Astrocyte (in vitro differentiated cells and primary cell): ENCODE measurements around the gene ERCC6L2. TPM values are rescaled to one million over a fixed set of nuclear protein-coding genes. Genes with fewer than 3 reads are reported as not detected.

Experiments
- DNase-seq: peaks from one replicate; pipeline ENCODE4 v3.0.0-alpha.2; 2010; ENCODE audit warnings: low read depth
- FAIRE-seq: peaks from 2 replicates; lab custom pipeline; 2011; peaks lifted over from hg19 to GRCh38; lab: Jason Lieb, UNC
- H2AFZ ChIP-seq: 2 replicates; pipeline ENCODE4 v1.6.0; 2012; ENCODE audit warnings: low read depth, low read length, inconsistent platforms
- H3K27ac ChIP-seq: 2 replicates; pipeline ENCODE4 v1.5.1; 2011; ENCODE audit warnings: low read depth, low read length, inconsistent platforms
- H3K27me3 ChIP-seq: 2 replicates; pipeline ENCODE4 v1.6.0; 2011; ENCODE audit warnings: low read length, inconsistent platforms; ENCODE audit not compliant: insufficient read depth
- H3K36me3 ChIP-seq: 2 replicates; pipeline ENCODE4 v1.5.1; 2011; ENCODE audit warnings: low read length, inconsistent platforms; ENCODE audit not compliant: insufficient read depth
- H3K4me1 ChIP-seq: 2 replicates; pipeline ENCODE4 v1.5.1; 2011; ENCODE audit warnings: low read length, inconsistent platforms; ENCODE audit not compliant: insufficient read depth
- H3K4me2 ChIP-seq: 2 replicates; pipeline ENCODE4 v1.6.0; 2012; ENCODE audit warnings: low read length, inconsistent platforms
- H3K4me3 ChIP-seq: 2 replicates; pipeline ENCODE4 v1.5.1; 2011; ENCODE audit warnings: low read depth, mild to moderate bottlenecking, low read length, inconsistent platforms; ENCODE audit not compliant: insufficient read depth
- H3K79me2 ChIP-seq: 2 replicates; pipeline ENCODE4 v1.6.0; 2012; ENCODE audit warnings: mild to moderate bottlenecking, low read length, inconsistent platforms; ENCODE audit not compliant: insufficient read depth
- H3K9ac ChIP-seq: 2 replicates; pipeline ENCODE4 v1.6.0; 2012; ENCODE audit warnings: mild to moderate bottlenecking, low read length, inconsistent platforms
- H3K9me3 ChIP-seq: 2 replicates; pipeline ENCODE4 v1.5.1; 2012; ENCODE audit warnings: low read depth, mild to moderate bottlenecking, low read length, inconsistent platforms; ENCODE audit not compliant: insufficient read depth
- H4K20me1 ChIP-seq: 2 replicates; pipeline ENCODE4 v1.6.0; 2012; ENCODE audit warnings: low read length, inconsistent platforms; ENCODE audit not compliant: insufficient read depth
- H3K27ac Mint-ChIP-seq: one replicate; pipeline ENCODE4 v1.8.0; 2021; ENCODE audit warnings: mild to moderate bottlenecking, mixed read lengths; ENCODE audit not compliant: unreplicated experiment
- H3K27me3 Mint-ChIP-seq: one replicate; pipeline ENCODE4 v1.8.0; 2021; ENCODE audit warnings: low read depth, mixed read lengths; ENCODE audit not compliant: unreplicated experiment
- H3K36me3 Mint-ChIP-seq: one replicate; pipeline ENCODE4 v1.8.0; 2021; ENCODE audit warnings: low read depth, mixed read lengths; ENCODE audit not compliant: unreplicated experiment
- H3K4me1 Mint-ChIP-seq: one replicate; pipeline ENCODE4 v1.8.0; 2021; ENCODE audit warnings: low read depth, mixed read lengths; ENCODE audit not compliant: unreplicated experiment
- H3K4me3 Mint-ChIP-seq: one replicate; pipeline ENCODE4 v1.8.0; 2021; ENCODE audit warnings: mild to moderate bottlenecking, moderate library complexity, mixed read lengths; ENCODE audit not compliant: unreplicated experiment
- H3K9me3 Mint-ChIP-seq: one replicate; pipeline ENCODE4 v1.8.0; 2021; ENCODE audit warnings: mild to moderate bottlenecking, mixed read lengths; ENCODE audit not compliant: unreplicated experiment
- EZH2 ChIP-seq: IDR thresholded peaks from 2 replicates; pipeline ENCODE4 v1.6.1; 2012; ENCODE audit warnings: mild to moderate bottlenecking, low read length, inconsistent platforms; ENCODE audit not compliant: insufficient read depth
- total RNA-seq: library from RNA; stranded (reverse); gene quantifications from 2 replicates; pipeline ENCODE4 v1.2.1, GENCODE V29; 2021
- TF ChIP-seq, protein P1 (sequence below): IDR thresholded peaks from 2 replicates; pipeline ENCODE4 v1.5.1; 2011; ENCODE audit warnings: low read depth, mild to moderate bottlenecking, inconsistent platforms, low read length, moderate library complexity; ENCODE audit not compliant: insufficient read depth

ERCC6L2 gene
- total RNA-seq, 1 donor from 2014 or later, result 31.9 TPM

DNA sequence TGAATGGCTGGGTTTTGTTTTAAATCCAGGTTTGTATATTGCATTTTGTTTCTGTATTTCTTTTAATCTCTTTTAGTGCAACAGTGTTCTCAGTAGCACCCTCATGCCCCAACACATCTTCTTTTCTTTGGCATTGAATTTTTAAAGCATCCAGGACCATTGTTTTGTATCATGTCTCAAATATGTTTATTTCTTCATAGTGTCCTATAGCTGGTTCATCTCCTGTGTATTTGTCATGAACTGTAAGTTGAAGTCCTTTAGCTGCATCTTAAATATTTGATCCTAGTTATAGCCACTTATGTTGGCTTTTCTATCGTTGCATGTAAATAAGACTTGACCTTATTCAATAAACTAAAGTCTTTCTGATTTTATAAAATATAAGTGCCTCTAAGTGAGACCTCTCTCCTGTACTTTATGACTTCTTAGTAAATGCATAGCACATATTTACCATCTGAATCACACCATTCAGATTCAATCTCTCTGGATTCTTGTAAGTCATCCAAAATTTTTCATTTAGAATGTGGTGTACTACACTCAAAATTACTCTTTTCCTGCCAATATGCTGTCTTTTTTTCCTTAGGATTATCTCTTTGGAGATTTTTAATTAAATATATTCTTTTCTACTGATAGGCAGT, 21.0 kb upstream of the ERCC6L2 start:
- Mint-ChIP-seq H3K27me3 (no peaks in the 10 kb centered on the region), H3K4me1 (peaks cover 43% of the 10 kb centered on the region), H3K27ac (no peak overlapping the region), H3K9me3 (no peaks in the 10 kb centered on the region), H3K36me3 (no peaks in the 10 kb centered on the region), H3K4me3 (no peak overlapping the region)
- FAIRE-seq (no peak), DNase-seq (peak; percentile 78)
- no peak for TF ChIP-seq EZH2
- peak overlapping the region; percentile 6 for H3K4me2 ChIP-seq
- no peak overlapping the region for H3K27ac ChIP-seq
- H3K9me3 ChIP-seq, result no peaks in the 10 kb centered on the region
- no peaks in the 10 kb centered on the region for H3K79me2 ChIP-seq
- H2AFZ ChIP-seq, result no peak overlapping the region
- no peaks in the 10 kb centered on the region for H3K27me3 ChIP-seq
- H3K9ac ChIP-seq, result no peak overlapping the region
- H4K20me1 ChIP-seq, result no peaks in the 10 kb centered on the region
- no peak overlapping the region for H3K4me3 ChIP-seq
- peaks cover 14% of the 10 kb centered on the region for H3K4me1 ChIP-seq
- no peaks in the 10 kb centered on the region for H3K36me3 ChIP-seq

DNA sequence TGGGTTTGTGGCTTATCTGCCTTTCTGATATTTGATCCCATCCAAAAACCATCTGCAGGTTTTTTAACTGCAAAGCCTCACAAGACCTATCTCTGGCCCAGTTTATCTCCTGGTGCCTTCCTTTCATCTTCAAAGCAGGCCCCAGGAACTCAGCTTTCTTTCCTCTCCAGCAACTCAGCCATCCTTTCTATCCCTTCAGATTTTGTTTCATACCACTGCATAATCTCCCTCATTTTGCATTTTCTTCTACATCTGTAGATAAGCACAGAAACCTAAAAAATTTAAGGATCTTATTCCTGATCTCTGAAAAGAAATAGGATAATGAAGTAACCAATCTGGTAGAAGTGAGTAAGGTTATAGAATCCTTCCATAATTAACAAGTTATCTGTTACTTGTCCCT, 19.5 kb upstream of the ERCC6L2 start:
- no peak for FAIRE-seq
- H3K4me1 Mint-ChIP-seq, result peaks cover 43% of the 10 kb centered on the region

DNA sequence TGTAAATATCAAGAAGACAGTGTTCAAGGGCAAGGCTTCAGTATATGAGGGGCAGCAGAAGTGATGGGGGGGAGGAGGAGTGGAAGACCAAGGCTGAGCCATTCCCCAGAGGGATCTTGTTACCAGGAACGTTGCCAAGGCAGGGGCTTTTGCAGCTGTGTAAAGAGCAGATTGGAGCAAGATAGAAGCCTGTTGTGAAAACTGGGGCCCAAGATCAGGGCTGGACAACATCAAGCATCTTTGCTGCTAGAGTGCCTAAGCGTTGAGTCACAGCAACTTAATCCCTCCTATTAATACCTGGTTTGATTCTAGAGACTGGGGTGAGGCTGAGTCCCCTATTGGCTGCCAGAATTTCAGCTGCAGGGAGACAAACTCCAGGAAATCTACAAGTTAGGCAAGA, 18.4 kb upstream of the ERCC6L2 start:
- FAIRE-seq, result peak; percentile 17
- peak; percentile 67 for DNase-seq
- H3K27ac Mint-ChIP-seq, result no peak overlapping the region

More for the DNA sequence above, 19.5 kb upstream of the ERCC6L2 start:
- Histone ChIP-seq H3K9me3 (no peaks in the 10 kb centered on the region), H3K79me2 (no peaks in the 10 kb centered on the region), H2AFZ (no peak overlapping the region), H4K20me1 (no peaks in the 10 kb centered on the region), H3K4me3 (no peak overlapping the region), H3K4me2 (no peak overlapping the region), H3K27ac (no peak overlapping the region), H3K27me3 (no peaks in the 10 kb centered on the region), H3K4me1 (peaks cover 14% of the 10 kb centered on the region), H3K9ac (no peak overlapping the region), H3K36me3 (no peaks in the 10 kb centered on the region)
- no peaks in the 10 kb centered on the region for H3K27me3 Mint-ChIP-seq
- DNase-seq, result no peak
- H3K36me3 Mint-ChIP-seq, result no peaks in the 10 kb centered on the region
- TF ChIP-seq, protein P1, sequence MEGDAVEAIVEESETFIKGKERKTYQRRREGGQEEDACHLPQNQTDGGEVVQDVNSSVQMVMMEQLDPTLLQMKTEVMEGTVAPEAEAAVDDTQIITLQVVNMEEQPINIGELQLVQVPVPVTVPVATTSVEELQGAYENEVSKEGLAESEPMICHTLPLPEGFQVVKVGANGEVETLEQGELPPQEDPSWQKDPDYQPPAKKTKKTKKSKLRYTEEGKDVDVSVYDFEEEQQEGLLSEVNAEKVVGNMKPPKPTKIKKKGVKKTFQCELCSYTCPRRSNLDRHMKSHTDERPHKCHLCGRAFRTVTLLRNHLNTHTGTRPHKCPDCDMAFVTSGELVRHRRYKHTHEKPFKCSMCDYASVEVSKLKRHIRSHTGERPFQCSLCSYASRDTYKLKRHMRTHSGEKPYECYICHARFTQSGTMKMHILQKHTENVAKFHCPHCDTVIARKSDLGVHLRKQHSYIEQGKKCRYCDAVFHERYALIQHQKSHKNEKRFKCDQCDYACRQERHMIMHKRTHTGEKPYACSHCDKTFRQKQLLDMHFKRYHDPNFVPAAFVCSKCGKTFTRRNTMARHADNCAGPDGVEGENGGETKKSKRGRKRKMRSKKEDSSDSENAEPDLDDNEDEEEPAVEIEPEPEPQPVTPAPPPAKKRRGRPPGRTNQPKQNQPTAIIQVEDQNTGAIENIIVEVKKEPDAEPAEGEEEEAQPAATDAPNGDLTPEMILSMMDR, result no peak
- no peak for TF ChIP-seq EZH2
- H3K27ac Mint-ChIP-seq, result peak overlapping the region; percentile 35
- no peak overlapping the region for H3K4me3 Mint-ChIP-seq
- no peaks in the 10 kb centered on the region for H3K9me3 Mint-ChIP-seq

More for the DNA sequence above, 18.4 kb upstream of the ERCC6L2 start:
- no peak overlapping the region for H3K4me2 ChIP-seq
- H3K4me3 ChIP-seq, result no peak overlapping the region
- H3K36me3 ChIP-seq, result no peaks in the 10 kb centered on the region
- Mint-ChIP-seq H3K36me3 (no peaks in the 10 kb centered on the region), H3K4me3 (peak overlapping the region; percentile 61), H3K27me3 (no peaks in the 10 kb centered on the region), H3K4me1 (peaks cover 37% of the 10 kb centered on the region), H3K9me3 (peaks cover 4% of the 10 kb centered on the region)
- no peak overlapping the region for H3K27ac ChIP-seq
- peaks cover 14% of the 10 kb centered on the region for H3K4me1 ChIP-seq
- no peaks in the 10 kb centered on the region for H3K9me3 ChIP-seq
- H2AFZ ChIP-seq, result no peak overlapping the region
- no peak overlapping the region for H3K9ac ChIP-seq
- no peaks in the 10 kb centered on the region for H3K27me3 ChIP-seq
- H3K79me2 ChIP-seq, result no peaks in the 10 kb centered on the region
- no peaks in the 10 kb centered on the region for H4K20me1 ChIP-seq
- TF ChIP-seq, protein P1, result no peak
- TF ChIP-seq EZH2, result no peak
